ENCODE data around the gene MAFB.

DNA sequence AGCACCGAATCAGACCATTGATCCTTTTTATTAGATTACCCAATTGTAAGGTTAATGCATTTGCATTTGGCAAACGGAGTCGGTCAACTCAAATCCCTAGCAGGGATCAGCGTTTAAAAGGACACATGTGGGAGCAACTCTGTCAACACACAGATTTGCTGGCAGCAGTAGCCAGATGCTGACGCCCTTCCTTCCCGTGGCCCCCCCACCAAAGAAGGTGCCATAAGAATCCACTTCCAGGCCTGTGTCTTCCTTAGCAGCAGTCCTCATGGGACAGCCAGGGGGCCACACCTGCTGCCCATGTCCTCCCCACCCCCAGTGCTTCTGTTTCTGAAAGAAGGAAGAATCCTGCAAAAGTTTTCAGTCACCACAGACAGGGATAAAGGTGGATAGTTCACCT, 24.5 kb upstream of the MAFB start:
- TF ChIP-seq, protein P1, sequence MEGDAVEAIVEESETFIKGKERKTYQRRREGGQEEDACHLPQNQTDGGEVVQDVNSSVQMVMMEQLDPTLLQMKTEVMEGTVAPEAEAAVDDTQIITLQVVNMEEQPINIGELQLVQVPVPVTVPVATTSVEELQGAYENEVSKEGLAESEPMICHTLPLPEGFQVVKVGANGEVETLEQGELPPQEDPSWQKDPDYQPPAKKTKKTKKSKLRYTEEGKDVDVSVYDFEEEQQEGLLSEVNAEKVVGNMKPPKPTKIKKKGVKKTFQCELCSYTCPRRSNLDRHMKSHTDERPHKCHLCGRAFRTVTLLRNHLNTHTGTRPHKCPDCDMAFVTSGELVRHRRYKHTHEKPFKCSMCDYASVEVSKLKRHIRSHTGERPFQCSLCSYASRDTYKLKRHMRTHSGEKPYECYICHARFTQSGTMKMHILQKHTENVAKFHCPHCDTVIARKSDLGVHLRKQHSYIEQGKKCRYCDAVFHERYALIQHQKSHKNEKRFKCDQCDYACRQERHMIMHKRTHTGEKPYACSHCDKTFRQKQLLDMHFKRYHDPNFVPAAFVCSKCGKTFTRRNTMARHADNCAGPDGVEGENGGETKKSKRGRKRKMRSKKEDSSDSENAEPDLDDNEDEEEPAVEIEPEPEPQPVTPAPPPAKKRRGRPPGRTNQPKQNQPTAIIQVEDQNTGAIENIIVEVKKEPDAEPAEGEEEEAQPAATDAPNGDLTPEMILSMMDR (IDR thresholded peaks at IDR 0.05) = no peak
- TF ChIP-seq POLR2A (IDR thresholded peaks at IDR 0.05) (no peak), POLR2AphosphoS5 (IDR thresholded peaks at IDR 0.05; ENCODE audit: insufficient read depth in 1 of 2, low read depth in 1 of 2) (no peak)

Measured in vagina (tissue), 2 donors.